G401 (cell line): Measurements from ENCODE around the gene MLXIPL. TPM values are rescaled to one million over a fixed set of nuclear protein-coding genes. Genes with fewer than 3 reads are reported as not detected.
"Not testable (repeated sequence)": the region's sequence is repeated elsewhere in the genome, so short reads cannot be mapped to it uniquely, and the experiment has no call there.

Experiments used
- DNase-seq: peaks from one replicate; pipeline ENCODE4 v3.0.0-alpha.2; 2015; ENCODE audit warnings: low spot score
- in situ Hi-C: cut with HindIII; loops from 2 replicates; pipeline ENCODE4 v1.10.0; 2016; ENCODE audit warnings: low sequenced_read_pairs, mixed read lengths
- total RNA-seq: library from RNA; depleted of rRNA; stranded (reverse); fragments of >200 nt; shearing (Covaris generic); gene quantifications from 2 replicates; pipeline ENCODE4 v1.2.3, GENCODE V29; 2014

Gene MLXIPL
- total RNA-seq, 1 experiment from 2014 or later = not detected

DNA sequence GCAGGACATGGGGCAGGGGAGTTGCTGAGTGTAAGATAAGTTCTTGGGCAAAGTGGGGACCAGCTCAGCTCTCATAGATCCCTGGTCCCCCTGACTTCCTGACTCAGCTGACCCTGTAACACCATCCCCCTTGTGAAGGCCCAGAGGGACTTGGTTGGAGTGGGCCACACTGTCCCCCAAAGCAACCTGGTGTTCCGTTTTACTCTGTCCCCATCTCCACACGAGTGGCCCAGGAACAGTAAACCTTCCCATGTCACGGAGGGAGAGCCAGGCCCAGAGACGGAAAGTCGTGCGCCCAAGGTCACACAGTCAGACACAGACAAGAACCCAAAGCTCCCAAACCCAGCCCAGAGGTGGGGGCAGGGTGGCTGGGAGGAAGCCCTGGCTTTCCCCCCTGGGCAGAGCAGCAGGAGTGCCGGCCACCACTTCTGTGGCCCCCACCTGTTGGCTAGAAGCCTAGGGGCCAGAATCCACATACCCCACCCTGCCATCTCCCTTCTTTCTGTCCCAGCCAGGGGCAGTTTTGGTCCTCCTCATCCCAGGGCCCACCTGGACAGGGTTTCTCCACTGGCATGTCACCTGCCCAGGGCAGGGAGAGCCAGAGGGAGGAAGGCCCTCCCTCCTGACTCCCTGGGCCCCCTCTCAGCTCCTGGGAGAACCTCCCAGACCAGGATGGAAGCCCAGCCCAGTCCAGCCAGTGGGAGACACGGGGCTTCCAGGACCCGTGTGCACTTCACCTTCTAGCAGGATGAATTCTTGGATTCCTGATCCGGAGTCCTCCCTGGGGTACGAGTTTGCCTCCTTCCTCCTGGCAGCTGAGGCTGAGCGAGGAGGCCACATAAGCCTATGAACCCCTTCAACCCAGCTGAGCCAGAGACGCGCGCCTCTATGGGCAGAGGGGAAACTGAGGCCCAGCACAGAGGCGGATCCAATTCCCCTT lies 22.7 kb upstream of the MLXIPL start:
- DNase-seq = no peak
- in situ Hi-C loops = no loop called here

DNA sequence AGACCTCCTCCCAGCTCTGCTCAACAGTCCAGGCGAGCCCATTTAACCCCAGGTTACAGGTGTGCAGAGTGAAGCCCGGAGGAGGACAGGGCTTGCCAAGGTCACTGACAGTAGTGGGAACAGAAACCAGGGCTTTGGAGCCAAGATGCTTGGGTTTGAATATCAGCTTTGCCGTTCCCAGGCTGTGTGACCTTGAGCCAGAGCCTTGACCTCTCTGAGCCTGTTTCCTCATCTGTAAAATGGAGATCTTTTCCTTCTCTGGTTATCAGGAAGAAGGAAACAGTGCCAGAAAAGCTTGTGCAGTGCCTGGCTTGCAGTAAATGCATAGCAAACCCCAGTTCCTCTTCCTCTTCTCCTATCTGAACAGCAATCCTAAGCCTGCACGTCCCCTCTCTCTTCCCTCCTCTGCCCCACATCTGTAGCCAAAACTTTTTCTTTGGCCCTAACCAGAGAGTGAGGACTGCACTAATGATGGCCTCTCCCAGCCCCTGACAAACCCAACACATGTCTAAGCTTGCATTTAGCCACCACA lies 21.4 kb upstream of the MLXIPL start:
- in situ Hi-C loops = no loop called here

DNA sequence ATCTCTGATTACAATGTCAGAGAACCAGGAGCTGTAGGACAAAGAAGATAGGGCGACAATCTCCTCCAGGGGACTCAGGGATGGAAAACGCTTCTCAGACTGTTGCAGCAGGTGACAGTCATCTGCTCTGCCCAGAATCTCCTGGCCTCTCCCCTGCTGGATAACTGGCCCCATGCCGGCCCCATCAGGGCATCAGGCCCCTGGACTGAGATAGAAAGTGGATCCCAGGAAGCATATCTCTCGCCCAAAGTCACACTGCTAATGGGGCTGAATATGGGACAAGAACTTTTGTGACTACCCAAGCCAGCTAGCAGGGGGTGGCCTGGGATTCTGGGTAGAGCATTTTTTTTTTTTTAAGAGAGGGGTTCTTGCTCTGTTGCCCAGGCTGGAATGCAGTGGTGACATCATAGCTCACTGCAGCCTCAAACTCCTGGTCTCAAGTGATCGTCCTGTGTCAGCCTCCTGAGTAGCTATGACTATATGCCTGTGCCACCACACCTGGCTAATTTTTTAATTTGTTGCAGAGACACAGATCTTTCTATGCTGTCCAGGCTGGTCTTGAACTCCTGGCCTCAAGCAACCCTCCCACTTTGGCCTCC lies 20.5 kb upstream of the MLXIPL start:
- in situ Hi-C loops = no loop called here
- no peak for DNase-seq

More for the DNA sequence above, 21.4 kb upstream of the MLXIPL start:
- no peak for DNase-seq

DNA sequence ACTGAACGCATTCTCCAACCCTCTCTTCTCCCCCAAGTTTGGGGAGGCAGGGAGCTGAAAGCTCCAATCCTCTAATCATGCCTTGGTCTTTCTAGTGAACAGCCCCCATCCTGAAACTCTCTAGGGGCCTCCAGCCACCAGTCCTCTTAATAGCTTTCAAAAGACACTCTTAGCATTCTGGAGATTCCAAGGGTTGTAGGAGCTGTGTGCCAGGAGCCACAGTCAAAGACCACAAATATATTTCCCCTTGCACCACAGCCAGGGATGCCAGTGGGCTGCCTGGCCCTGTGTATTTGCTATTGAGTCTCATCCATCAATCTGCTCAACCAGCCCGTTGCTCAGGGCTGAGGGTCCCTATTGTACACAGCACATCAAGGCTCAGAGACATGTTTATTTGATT lies 18.5 kb upstream of the MLXIPL start:
- no peak for DNase-seq
- in situ Hi-C loops = no loop called here

DNA sequence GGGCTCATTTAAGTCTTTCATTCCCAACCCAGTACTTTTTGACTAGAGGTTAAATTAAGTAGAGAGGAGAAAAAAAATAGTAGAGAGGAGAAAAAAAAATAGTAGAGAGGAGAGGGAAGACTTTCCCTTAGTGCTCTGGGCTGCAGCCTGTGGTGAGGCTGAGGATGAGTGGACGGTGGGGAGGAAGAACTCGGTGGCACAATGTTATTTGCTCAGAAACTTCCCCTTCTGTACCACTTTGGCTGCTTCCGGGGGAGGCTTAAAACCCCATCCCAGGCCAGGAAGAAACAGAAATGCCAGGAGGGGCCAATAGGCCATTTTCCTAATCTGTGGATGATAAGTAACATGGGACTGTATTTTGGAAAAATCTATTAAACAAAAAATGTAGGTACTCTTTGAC lies 14.6 kb upstream of the MLXIPL start:
- in situ Hi-C loops = no loop called here

DNA sequence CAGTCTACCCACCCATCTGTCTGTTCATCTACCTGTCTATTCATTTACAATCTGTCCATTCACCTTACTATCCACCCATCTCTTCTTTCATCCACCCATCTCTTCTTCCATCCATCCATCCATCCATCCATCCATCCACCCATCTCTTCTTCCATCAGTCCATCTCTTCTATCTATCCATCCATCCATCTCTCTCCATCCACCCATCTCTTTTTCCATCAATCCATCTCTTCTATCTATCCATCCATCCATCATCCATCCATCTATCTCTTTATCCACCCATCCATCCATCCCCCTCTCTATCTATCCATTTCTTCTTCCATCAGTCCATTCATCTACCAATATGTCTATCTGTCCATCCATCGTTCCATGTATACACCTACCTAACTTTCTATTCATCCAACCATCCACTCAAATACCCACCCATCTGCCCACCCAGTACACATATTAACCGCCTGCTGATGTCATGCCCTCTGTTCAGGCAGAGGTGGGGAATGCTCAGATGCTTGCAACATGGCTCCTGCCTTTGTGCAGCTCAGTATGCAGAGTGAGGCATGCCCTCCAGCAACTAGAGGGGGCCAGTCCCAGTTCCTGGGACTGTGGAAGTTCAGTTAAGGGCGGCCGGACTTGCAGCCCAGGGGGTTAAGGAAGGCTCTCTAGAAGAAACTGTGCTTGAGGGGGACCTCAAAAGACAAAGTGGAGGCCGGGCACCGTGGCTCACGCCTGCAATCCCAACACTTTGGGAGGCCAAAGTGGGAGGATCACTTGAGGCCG lies 11.3 kb upstream of the MLXIPL start:
- no peak for DNase-seq
- in situ Hi-C loops = no loop called here

More for the DNA sequence above, 14.6 kb upstream of the MLXIPL start:
- no peak for DNase-seq

DNA sequence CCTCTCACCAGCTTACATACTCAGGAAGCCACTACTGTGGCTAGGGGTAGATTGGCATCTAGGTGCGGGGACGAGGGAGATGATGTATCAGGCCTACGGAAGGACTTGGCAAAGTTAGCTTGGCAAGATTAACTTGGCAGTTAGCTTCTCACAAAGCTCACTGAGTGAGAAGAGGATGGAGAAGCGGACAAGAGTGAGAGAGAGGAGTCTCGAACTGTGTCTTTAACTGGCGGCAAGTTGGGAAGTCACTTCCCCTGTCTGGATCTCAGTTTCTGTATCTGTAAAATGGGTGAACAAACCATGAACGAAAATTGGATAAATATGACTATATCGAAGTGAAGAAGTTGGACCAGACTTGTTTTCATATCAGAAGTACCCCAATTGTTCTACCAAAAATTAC lies 9.5 kb upstream of the MLXIPL start:
- in situ Hi-C loops = no loop called here
- DNase-seq = no peak

DNA sequence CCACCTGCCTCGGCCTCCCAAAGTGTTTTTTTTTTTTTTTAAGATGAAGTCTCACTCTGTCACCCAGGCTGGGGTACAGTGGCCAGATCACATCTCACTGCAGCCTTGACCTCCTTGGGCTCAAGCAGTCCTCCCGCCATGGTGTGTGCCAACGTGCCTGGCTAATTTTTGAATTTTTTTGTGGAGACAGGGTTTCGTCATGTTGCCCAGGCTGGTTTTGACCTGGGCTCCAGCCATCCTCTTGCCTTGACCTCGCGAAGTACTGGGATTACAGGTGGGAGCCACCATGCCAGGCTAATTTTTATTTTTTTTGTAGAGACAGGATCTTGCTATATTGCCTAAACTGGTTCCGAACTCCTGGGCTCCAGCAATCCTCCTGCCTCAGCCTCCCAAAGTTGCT lies 9.0 kb upstream of the MLXIPL start:
- DNase-seq = no peak
- in situ Hi-C loops = no loop called here

DNA sequence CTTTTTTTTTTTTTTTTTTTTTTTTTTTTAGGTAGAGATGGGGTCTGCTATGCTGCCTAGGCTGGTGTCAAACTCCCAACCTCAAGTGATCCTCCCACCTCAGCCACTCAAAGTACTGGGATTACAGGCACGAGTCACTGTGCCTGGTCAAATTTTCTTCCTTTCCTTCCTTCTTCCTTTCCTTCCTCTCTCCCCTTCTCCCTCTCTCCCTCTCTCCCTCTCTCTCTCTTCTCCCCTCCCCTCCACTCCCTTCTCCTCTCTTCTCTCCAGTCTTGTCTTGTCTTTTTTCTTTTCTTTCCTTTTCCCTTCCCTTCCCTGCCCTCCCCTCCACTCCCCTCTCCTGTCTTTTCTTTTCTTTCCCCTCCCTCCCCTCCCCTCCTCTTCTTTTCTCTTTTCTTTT lies 7.2 kb upstream of the MLXIPL start:
- in situ Hi-C loops = no loop called here
- no peak for DNase-seq

DNA sequence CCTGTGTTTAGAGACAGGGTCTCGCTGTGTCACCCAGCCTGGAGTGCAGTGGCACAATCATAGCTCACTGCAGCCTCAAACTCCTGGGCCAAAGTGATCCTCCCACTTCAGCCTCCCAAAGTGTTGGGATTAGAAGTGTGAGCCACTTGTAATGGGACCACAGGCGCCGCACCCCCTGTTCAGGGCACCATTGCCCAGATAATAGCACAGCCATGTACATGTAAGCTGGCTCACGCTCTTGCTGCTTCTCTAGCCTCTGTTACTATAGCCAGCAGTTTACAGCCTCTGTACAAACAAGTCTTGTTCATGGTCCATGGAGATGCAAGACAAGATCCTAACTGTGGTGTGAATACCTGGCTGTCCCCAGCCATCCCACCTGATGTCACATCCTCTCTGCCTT lies 4.2 kb upstream of the MLXIPL start:
- in situ Hi-C loops = no loop called here
- DNase-seq = no peak

DNA sequence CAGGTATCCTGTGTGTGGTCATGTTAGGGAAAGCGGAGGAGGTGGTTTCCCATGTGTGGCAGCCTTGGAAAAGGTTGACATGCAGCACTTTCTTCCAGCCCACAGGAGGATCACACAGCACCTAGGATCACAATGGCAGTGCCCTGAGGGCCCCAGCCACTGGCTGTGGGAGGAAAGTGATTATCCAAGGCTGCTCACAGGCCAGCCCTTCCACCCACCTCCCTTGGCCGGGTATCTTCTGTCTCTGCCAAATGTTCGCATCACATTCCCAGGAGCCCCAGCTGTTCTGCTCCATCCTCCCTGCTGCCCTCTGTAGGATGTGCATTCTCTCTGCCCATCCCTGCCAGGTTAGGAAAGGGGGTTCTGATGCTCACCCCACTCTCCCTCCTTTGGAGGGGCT lies 2.5 kb upstream of the MLXIPL start:
- in situ Hi-C loops = no loop called here
- no peak for DNase-seq

DNA sequence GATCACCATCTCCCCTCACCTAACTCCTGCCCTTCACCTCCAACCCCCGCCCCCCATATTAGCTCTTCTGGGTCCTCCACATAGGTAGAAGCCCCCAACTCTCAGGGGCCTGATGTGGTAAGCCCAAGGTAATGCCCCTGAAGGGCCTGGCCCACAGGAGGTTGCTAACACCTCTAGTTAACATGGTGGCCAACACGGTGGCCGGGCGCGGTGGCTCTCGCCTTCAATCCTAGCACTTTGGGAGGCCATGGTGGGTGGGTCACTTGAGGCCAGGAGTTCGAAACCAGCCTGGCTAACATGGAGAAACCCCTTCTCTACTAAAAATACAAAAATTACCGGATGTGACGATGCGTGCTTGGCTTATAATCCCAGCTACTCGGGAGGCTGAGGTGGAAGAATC lies 954 bp upstream of the MLXIPL start:
- no peak for DNase-seq
- in situ Hi-C loops = no loop called here

DNA sequence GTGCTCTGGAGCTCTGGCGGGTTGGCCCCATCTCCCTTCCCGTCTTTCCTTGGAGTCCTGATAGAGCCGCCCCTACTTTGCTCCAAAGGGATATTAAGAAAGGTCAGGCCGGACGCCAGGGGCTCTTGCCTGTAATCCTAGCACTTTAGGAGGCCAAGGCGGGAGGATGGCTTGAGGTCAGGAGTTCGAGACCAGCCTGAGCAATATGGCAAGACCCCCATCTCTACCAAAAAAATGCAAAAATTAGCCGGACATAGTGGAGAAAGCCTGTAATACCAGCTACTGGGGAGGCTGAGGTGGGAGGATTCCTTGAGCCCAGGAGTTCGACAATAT lies 313 bp upstream of the MLXIPL start:
- in situ Hi-C loops = no loop called here
- DNase-seq = no peak

DNA sequence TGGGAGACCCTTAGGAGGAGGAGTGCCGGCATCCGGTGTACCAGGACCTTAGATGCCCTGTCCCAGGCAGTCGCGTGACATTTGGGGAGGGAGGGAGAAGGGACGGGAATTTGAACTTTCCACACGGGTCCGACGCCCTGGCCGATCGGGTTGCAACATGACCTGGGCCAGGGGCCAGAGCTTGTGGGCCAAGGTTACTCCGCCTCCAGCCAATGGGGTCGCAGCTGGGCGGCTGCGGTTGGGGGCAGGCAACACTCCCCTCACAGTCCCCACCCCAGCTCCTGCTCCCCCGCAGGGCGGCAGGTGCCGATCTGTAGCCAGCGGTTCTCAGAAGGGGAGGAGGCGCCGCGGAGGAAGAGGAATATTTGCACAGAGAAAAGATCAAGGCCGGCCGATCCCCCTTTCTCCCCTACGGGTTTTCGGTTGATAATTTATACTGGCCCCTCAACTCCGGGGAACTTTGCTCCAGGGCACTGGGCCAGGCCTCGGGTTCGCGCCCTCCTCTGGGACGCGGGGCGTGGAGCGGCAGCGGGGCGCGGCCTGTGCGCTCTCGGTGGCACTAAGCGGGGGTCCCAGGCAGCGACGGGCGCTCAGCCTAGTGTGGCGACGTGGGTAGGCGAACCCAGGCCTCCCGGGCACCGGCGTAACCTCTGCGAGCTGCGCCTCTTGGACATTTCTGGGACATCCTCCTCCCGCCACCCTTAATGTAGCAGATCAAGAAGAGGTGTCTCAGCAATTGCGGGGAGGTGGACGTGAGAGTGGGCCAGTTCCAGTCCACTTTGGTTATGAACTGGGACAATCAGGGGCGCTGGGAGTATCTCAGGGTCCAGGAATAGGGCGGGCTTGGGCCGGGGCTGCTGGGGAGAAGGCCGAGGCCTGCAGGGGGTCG lies 1.2 kb downstream of the MLXIPL start:
- in situ Hi-C loops = no loop called here
- DNase-seq = no peak

DNA sequence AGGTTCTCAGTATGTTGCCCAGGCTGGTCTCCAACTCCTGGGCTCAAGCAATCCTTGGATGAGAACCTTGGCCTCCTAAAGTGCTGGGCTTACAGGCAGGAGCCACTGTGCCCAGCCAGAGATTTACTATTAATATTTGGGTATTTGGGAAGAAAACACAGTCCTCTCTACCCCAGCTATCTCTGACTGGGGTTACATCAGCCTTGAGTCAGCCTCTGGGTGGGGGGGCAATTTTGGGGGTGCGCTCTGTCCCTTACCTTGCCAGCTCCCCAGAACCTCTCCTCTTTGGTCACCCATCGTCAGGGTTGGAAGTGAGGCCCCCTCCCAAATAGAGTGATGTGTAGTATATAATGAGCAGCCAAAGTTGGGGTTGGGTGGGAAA lies 1.8 kb downstream of the MLXIPL start:
- no peak for DNase-seq
- in situ Hi-C loops = no loop called here

DNA sequence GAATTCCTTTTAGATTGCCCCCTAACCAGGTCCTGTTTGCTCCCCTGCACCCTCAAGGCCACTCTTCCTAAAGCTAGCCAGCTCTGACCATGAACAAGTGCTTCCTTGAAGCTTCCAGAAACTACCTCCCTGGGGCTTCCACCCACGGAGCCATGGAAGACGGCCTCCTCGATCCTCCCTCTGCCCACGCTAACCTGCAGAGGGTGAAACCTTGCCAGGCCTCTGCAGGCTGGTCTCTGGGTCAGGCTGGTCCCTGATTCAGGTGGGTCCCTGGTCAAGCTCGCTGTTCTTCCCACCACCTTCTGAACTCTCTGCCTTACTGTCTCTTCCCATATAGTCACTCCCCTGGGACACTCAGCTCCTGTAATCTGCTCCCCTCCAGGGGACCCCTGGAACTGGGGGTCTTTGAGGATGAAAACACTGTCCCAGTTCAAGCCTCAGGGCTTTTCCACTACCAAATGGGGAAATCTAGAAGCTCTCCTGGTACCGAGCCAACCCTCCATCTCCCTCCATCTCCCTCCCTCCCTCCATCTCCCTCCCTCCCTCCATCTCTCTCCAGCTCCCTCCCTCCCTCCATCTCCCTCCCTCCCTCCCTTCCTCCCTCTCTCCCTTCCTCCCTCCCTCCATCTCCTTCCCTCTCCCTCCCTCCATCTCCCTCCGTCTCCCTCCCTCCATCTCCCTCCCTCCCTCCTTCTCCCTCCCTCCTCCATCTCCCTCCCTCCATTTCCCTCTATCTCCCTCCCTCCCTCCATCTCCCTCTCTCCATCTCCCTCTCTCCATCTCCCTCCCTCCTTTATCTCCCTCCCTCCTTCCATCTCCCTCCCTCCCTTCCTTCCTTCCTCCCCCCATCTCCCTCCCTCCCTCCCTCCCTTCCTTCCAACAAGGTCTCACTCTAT lies 2.9 kb downstream of the MLXIPL start:
- in situ Hi-C loops = no loop called here

DNA sequence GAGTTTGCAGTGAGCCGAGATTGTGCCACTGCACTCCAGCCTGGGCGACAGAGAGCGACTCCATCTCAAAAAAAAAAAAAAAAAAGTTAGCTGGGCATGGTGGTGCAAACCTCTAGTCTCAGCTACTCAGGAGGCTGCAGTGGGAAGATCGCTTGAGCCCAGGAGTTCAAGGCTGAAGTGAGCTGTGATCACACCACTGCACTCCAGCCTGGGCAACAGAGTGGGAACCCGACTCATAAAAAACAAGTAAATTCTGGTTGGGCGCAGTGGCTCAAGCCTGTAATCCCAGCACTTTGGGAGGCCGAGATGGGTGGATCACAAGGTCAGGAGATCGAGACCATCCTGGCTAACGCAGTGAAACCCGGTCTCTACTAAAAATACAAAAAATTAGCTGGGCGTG lies 4.9 kb downstream of the MLXIPL start:
- in situ Hi-C loops, DNase-seq: not testable (repeated sequence)

More for the DNA sequence above, 2.9 kb downstream of the MLXIPL start:
- no peak for DNase-seq

DNA sequence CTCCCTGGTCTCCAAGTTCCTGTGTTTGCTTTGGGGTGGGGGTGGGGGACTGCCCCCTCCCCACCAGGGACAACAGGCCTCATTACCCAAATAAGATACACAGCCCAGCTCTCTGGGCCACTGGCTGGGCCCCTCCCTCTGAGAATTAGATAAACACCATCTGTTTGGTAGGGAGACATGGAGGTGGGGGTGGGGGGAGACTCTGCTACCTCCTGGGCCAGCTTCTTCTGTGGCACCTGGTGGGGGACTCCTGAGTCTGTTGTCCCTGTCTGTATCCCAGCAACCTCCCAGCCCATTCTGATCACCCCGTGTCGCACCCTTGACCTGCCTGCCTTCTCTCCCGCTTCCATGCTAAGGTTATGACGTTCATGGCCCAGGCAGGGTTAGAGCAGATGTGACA lies 5.8 kb downstream of the MLXIPL start:
- in situ Hi-C loops = no loop called here
- peak; percentile 57 for DNase-seq
